Endodermal cell (in vitro differentiated cells): Measurements from ENCODE around the gene GRID1. TPM values are rescaled to one million over a fixed set of nuclear protein-coding genes. Genes with fewer than 3 reads are reported as not detected.

Experiments used
- DNase-seq: peaks from one replicate; pipeline ENCODE4 v3.0.0-alpha.2; 2017
- H3K27ac ChIP-seq: 2 replicates; pipeline ENCODE4 v1.5.1; 2013; ENCODE audit warnings: mild to moderate bottlenecking, low read depth, low read length, moderate library complexity
- H3K27me3 ChIP-seq: 2 replicates; pipeline ENCODE4 v1.6.1; 2013; ENCODE audit warnings: mild to moderate bottlenecking, low read length, moderate library complexity; ENCODE audit not compliant: insufficient read depth, control insufficient read depth, poor library complexity, severe bottlenecking
- H3K36me3 ChIP-seq: 2 replicates; pipeline ENCODE4 v1.7.0; 2013; ENCODE audit warnings: mild to moderate bottlenecking, low read length, moderate library complexity; ENCODE audit not compliant: control insufficient read depth, insufficient read depth
- H3K4me1 ChIP-seq: one replicate; pipeline ENCODE4 v1.7.0; 2013; ENCODE audit warnings: low read length; ENCODE audit not compliant: control insufficient read depth, insufficient read depth
- H3K4me3 ChIP-seq: 2 replicates; pipeline ENCODE4 v1.5.1; 2013; ENCODE audit warnings: mild to moderate bottlenecking, low read length, moderate library complexity
- H3K9ac ChIP-seq: 2 replicates; pipeline ENCODE4 v1.6.1; 2013; ENCODE audit warnings: mild to moderate bottlenecking, low read length, moderate library complexity; ENCODE audit not compliant: poor library complexity, severe bottlenecking; ENCODE audit errors: extremely low read depth
- H3K9me3 ChIP-seq: 2 replicates; pipeline ENCODE4 v1.6.1; 2013; ENCODE audit warnings: mild to moderate bottlenecking, low read length, moderate library complexity; ENCODE audit not compliant: control insufficient read depth
- H3K27ac Mint-ChIP-seq: 2 replicates; pipeline ENCODE4 v1.8.0; 2020; ENCODE audit warnings: mixed read lengths
- H3K27me3 Mint-ChIP-seq: 2 replicates; pipeline ENCODE4 v1.8.0; 2021; ENCODE audit warnings: mild to moderate bottlenecking, mixed read lengths; ENCODE audit not compliant: insufficient read depth
- H3K36me3 Mint-ChIP-seq: 2 replicates; pipeline ENCODE4 v1.8.0; 2020; ENCODE audit warnings: low read depth, mixed read lengths
- H3K4me1 Mint-ChIP-seq: 2 replicates; pipeline ENCODE4 v1.8.0; 2020; ENCODE audit warnings: mixed read lengths
- H3K4me3 Mint-ChIP-seq: 2 replicates; pipeline ENCODE4 v1.8.0; 2020; ENCODE audit warnings: mild to moderate bottlenecking, moderate library complexity, mixed read lengths
- H3K9me3 Mint-ChIP-seq: 2 replicates; pipeline ENCODE4 v1.8.0; 2020; ENCODE audit warnings: mild to moderate bottlenecking, mixed read lengths
- WGBS, 2 experiments: methylation state at CpG; one replicate each; pipeline versions ENCODE4 v1.1.5 to v1.1.7; 2013; ENCODE audit warnings: missing lambda C conversion rate in 2 of 2, mixed read lengths in 1 of 2; ENCODE audit not compliant: insufficient coverage in 1 of 2, insufficient read length in 1 of 2; 5-methylcytosine and 5-hydroxymethylcytosine counted together
- total RNA-seq, 2 donors: library from RNA; stranded (reverse); fragmentation: NEBNext Ultra II Directional in 1 of 2; extraction: Animal tissue kit (Norgen Biotek cat#: 25700) in 1 of 2; gene quantifications; 2 replicates in 1 of 2; 3 replicates in 1 of 2; pipeline ENCODE4 v1.2.1, GENCODE V29; 2021
- TF ChIP-seq, protein P1 (sequence below): fragments of 200-600 bp; sonication (generic); conservative IDR thresholded peaks from 2 replicates; pipeline ENCODE4 v1.5.0; 2021; ENCODE audit warnings: antibody characterized with exemption, mild to moderate bottlenecking

Gene GRID1
- total RNA-seq, 2 donors from 2014 or later: 0.13 to 0.53 TPM

DNA sequence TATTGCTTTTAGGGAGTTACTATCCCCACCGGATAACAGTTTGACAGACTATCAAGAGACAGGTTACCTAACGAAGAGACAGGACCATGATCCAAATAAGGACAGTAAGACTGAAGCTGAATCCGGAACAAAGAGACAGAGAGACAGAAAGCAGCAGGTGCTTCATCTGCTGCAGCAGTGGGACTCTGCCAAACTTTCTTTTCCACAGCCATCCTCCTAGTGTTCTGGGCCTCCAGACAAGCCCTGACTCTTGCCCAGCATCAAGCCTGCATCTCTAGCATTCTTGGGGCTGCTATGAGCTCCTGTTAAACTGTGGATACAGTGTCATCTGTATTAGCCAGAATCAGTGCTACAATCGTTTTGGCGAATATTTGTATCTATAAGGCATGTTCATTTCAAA is 761.7 kb downstream of the GRID1 start:
- no peaks in the 10 kb centered on the region for H3K27me3 Mint-ChIP-seq
- Histone ChIP-seq H3K27ac (no peak overlapping the region), H3K36me3 (no peaks in the 10 kb centered on the region), H3K9ac (no peak overlapping the region), H3K4me3 (no peak overlapping the region), H3K9me3 (no peaks in the 10 kb centered on the region), H3K27me3 (no peaks in the 10 kb centered on the region), H3K4me1 (no peaks in the 10 kb centered on the region)
- TF ChIP-seq, protein P1, sequence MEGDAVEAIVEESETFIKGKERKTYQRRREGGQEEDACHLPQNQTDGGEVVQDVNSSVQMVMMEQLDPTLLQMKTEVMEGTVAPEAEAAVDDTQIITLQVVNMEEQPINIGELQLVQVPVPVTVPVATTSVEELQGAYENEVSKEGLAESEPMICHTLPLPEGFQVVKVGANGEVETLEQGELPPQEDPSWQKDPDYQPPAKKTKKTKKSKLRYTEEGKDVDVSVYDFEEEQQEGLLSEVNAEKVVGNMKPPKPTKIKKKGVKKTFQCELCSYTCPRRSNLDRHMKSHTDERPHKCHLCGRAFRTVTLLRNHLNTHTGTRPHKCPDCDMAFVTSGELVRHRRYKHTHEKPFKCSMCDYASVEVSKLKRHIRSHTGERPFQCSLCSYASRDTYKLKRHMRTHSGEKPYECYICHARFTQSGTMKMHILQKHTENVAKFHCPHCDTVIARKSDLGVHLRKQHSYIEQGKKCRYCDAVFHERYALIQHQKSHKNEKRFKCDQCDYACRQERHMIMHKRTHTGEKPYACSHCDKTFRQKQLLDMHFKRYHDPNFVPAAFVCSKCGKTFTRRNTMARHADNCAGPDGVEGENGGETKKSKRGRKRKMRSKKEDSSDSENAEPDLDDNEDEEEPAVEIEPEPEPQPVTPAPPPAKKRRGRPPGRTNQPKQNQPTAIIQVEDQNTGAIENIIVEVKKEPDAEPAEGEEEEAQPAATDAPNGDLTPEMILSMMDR: no peak
- H3K9me3 Mint-ChIP-seq: peaks cover 2% of the 10 kb centered on the region
- DNase-seq: no peak
- H3K4me1 Mint-ChIP-seq: peaks cover 17% of the 10 kb centered on the region
- 86 to 89% methylated on average over 5 of the region's 5 CpGs for WGBS, 2 experiments
- no peak overlapping the region for H3K27ac Mint-ChIP-seq
- no peaks in the 10 kb centered on the region for H3K36me3 Mint-ChIP-seq
- no peak overlapping the region for H3K4me3 Mint-ChIP-seq

DNA sequence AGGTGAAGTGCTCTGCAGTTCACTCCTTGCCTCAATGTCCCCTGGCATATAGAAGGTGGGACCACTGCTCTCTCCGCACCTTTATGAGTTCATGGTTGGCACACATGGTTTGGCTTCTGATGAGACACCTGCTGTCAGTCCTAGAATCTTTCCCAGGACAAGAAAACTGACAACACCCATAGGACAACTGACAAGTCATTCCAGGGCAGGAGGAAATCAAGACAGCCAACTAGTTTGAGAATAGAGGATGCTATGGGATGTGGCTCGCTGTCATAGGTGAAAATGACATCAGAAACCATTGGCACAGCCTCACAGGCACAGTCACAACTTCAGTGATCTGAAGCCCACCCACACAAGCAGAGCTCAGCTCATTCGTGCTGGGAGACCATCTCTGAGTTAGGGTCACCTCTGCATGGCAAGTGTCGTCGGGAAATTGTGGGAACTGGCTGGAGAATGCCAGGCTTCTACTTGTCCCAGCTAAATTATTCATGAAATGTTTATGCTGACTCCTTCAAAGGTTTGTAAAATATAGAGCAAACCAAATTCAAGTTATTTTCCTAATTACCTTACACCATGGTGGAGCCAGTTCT is 762.4 kb downstream of the GRID1 start:
- no peak overlapping the region for H3K9ac ChIP-seq
- no peak overlapping the region for H3K4me3 ChIP-seq
- H3K27ac ChIP-seq: no peak overlapping the region
- DNase-seq: peak; percentile 10
- 90 to 95% methylated on average over 2 to 5 of the region's 5 CpGs for WGBS, 2 experiments
- TF ChIP-seq, protein P1: no peak
- no peaks in the 10 kb centered on the region for H3K36me3 Mint-ChIP-seq
- no peaks in the 10 kb centered on the region for H3K4me1 ChIP-seq
- no peak overlapping the region for H3K4me3 Mint-ChIP-seq
- peaks cover 2% of the 10 kb centered on the region for H3K9me3 Mint-ChIP-seq
- H3K27ac Mint-ChIP-seq: no peak overlapping the region
- H3K9me3 ChIP-seq: no peaks in the 10 kb centered on the region
- H3K36me3 ChIP-seq: no peaks in the 10 kb centered on the region
- peaks cover 17% of the 10 kb centered on the region for H3K4me1 Mint-ChIP-seq
- H3K27me3 ChIP-seq: no peaks in the 10 kb centered on the region
- H3K27me3 Mint-ChIP-seq: no peaks in the 10 kb centered on the region

DNA sequence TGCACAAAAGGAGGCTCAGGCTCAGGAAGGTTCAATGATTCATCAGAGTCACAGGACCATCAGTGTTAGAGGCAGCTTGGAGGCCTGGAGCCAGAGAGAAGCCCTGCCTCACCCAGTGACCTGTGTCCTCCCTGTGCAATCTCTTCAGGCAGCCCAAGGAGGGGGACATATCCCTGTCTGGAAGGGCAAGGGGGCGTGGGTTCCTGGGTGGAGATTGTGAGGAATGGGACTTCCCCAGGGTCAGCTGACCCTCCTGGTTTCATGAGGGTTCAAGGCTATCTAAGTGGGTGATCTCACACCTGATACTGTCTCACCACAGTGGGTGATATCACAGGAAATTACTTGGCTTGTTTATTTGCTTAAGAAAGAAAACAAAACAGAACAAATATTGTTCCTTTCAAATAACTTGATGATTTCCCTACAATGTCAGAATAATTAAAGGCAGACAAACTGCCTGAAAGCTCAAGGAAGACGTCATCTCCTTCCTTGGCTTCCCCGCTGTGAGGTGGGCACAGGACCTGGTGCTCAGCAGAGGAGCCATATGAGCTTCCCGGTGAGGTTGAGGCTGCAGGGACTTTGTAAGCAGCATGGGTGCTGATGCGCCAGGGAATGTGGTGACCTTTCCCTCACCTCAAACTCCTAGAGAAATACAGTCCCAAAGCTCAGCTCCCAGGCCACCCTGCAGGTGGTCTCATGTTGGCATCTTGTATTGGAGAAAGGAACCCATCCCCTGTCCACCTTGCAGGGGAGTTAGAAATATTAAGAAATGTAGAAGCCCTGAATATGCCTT is 763.2 kb downstream of the GRID1 start:
- Mint-ChIP-seq H3K9me3 (peaks cover 2% of the 10 kb centered on the region), H3K36me3 (no peaks in the 10 kb centered on the region), H3K27me3 (no peaks in the 10 kb centered on the region), H3K4me3 (no peak overlapping the region), H3K4me1 (peaks cover 17% of the 10 kb centered on the region), H3K27ac (peak overlapping the region; percentile 44)
- DNase-seq: peak; percentile 51
- H3K27me3 ChIP-seq: no peaks in the 10 kb centered on the region
- 88% methylated on average over 5 of the region's 5 CpGs; no CpG with 5 or more reads in 1 of the 2 experiments for whole genome bisulfite sequencing, 2 experiments
- H3K36me3 ChIP-seq: no peaks in the 10 kb centered on the region
- no peak overlapping the region for H3K9ac ChIP-seq
- H3K4me3 ChIP-seq: no peak overlapping the region
- H3K27ac ChIP-seq: no peak overlapping the region
- H3K4me1 ChIP-seq: no peaks in the 10 kb centered on the region
- TF ChIP-seq, protein P1: no peak
- H3K9me3 ChIP-seq: no peaks in the 10 kb centered on the region
